GM13977 (cell line): Measurements from ENCODE around the gene INSC.

ENCODE experiments used
- DNase-seq: peaks from one replicate; pipeline ENCODE4 v3.0.0; 2012; ENCODE audit warnings: low spot score
- CTCF ChIP-seq: IDR thresholded peaks from 2 replicates; pipeline ENCODE4 v1.5.1; 2012; ENCODE audit warnings: mild to moderate bottlenecking, control low read depth; ENCODE audit not compliant: insufficient read depth; ENCODE audit errors: extremely low read depth, missing control alignments
- in situ Hi-C: fragments of 300-500 bp; cut with MboI; formaldehyde crosslinking; loops from one replicate; pipeline ENCODE4 v1.12.0; 2022; ENCODE audit warnings: low sequenced_read_pairs, low pct_unique_long_range_greater_than_20kb, mixed read lengths, inconsistent platforms; ENCODE audit not compliant: unreplicated experiment

Gene INSC

DNA sequence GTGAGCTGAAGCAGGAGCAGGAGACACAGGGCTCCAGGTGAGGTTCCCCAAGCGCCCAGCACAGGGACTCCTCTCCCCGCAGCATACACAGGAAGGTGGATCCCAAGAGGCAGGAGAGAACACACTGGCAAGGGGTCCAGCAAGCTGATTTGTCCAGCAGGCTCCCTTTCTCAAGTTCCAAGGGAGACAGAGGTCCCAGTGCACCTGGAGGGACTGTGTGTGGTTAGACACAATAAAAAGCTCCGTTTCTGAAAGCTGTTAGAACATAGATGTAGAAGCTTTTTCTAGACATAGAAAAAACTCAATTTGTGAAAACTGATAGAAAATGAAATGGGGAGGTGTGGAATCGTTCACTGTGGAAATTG, 39.6 kb upstream of the INSC start:
- TF ChIP-seq CTCF = no peak
- DNase-seq = no peak
- in situ Hi-C loops = no loop called here

DNA sequence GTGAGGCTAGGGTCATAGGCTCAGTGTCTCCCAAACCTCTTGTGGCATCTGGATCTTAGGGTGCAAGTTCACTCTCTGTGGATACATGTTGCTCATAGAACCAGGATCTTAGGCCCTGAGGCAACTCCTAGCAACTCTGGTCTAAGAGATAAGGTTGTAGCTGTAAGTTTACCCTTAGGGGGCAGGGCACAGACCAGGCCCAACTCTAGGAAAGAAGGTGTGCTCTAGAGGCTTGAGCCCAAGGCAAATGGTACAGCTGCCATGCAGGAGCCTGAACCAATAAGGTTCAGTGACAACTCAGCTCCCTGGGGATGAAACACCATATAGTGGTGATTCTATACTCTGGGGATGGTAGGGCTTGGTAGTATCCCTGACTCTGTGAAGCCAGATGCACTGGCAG, 23.5 kb upstream of the INSC start:
- DNase-seq = no peak
- TF ChIP-seq CTCF = no peak
- in situ Hi-C loops = no loop called here

DNA sequence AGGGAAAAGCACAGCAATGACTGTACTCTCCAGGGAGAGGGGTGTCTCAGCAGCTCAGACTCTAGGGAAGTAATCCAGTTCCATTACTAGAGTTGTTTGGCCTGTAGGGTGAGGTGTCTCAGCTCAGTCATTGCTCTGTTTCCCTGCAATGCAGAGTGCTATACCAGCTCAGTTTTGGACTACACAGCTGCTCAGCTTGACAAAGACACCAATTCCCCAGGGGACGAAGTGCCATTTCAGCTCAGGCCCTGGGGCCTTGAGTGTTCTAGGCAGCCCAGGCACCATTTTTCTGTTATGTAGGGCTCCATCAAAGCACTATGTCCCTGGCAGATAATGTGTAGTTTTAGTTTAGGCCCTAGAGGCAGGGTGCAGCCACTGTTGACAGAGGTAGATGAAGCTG, 23.1 kb upstream of the INSC start:
- in situ Hi-C loops = no loop called here
- DNase-seq = no peak
- no peak for TF ChIP-seq CTCF

- no peak for TF ChIP-seq CTCF
- in situ Hi-C loops = no loop called here
- DNase-seq = no peak
These were observed 21.3 kb upstream of the INSC start for GRCh38 chr11:15093432-15093831.

GRCh38 chr11:15095736-15096228, 18.9 kb upstream of the INSC start:
- no peak for TF ChIP-seq CTCF
- DNase-seq = no peak
- in situ Hi-C loops = no loop called here

- no peak for DNase-seq
- TF ChIP-seq CTCF = no peak
- in situ Hi-C loops = no loop called here
These were observed 17.3 kb upstream of the INSC start for GRCh38 chr11:15097411-15097810.

- DNase-seq = no peak
- no peak for TF ChIP-seq CTCF
- in situ Hi-C loops = no loop called here
These were observed 15.5 kb upstream of the INSC start for GRCh38 chr11:15099267-15099666.
